SU-DHL-6 (cell line): Measurements from ENCODE around the gene ARHGAP26.
"Not testable (repeated sequence)": the region's sequence is repeated elsewhere in the genome, so short reads cannot be mapped to it uniquely, and the experiment has no call there.

Source experiments
- H2AFZ ChIP-seq: fragments of 200-600 bp; sonication (generic); 2 replicates; pipeline ENCODE4 v1.6.1; 2014; ENCODE audit warnings: low read depth, mild to moderate bottlenecking, moderate library complexity, mixed read lengths, antibody characterized with exemption, low read length; ENCODE audit not compliant: severe bottlenecking
- H3F3A ChIP-seq: fragments of 200-600 bp; shearing (Covaris generic); 2 replicates; pipeline ENCODE4 v1.6.0; 2016; ENCODE audit warnings: antibody characterized with exemption, mild to moderate bottlenecking; ENCODE audit not compliant: insufficient read depth
- H3K27ac ChIP-seq: fragments of 200-600 bp; sonication (generic); 2 replicates; pipeline ENCODE4 v1.5.1; 2016; ENCODE audit warnings: low read depth, mild to moderate bottlenecking, low read length, moderate library complexity, mixed read lengths
- H3K27me3 ChIP-seq: fragments of 200-600 bp; sonication (generic), shearing (Covaris generic); 2 replicates; pipeline ENCODE4 v1.6.0; 2014; ENCODE audit warnings: mild to moderate bottlenecking, low read length
- H3K36me3 ChIP-seq: fragments of 200-600 bp; sonication (generic); 2 replicates; pipeline ENCODE4 v1.6.1; 2014; ENCODE audit warnings: mild to moderate bottlenecking, low read length, mixed read lengths
- H3K4me2 ChIP-seq: fragments of 300-600, 200-600 bp; shearing (Covaris generic), sonication (generic); 2 replicates; pipeline ENCODE4 v1.6.0; 2014; ENCODE audit warnings: low read length, low read depth, mild to moderate bottlenecking; ENCODE audit not compliant: poor library complexity, severe bottlenecking
- H3K4me3 ChIP-seq: fragments of 200-600 bp; sonication (generic); 2 replicates; pipeline ENCODE4 v1.5.1; 2014; ENCODE audit warnings: antibody characterized with exemption, low read length, mild to moderate bottlenecking, mixed read lengths; ENCODE audit not compliant: insufficient read depth, poor library complexity, severe bottlenecking
- H3K79me2 ChIP-seq: fragments of 200-600 bp; sonication (generic); 2 replicates; pipeline ENCODE4 v1.6.1; 2014; ENCODE audit warnings: mild to moderate bottlenecking, low read length, moderate library complexity; ENCODE audit not compliant: insufficient read depth
- H3K9ac ChIP-seq: fragments of 200-600 bp; sonication (generic); 2 replicates; pipeline ENCODE4 v1.7.0; 2014; ENCODE audit warnings: mild to moderate bottlenecking, low read length
- H3K9me2 ChIP-seq: fragments of 200-600 bp; sonication (generic); replicated peaks from 2 replicates; pipeline ENCODE4 v1.6.1; 2014; ENCODE audit warnings: low read length; ENCODE audit not compliant: insufficient read depth
- H3K9me3 ChIP-seq: fragments of 200-600 bp; sonication (generic); 2 replicates; pipeline ENCODE4 v1.6.1; 2014; ENCODE audit warnings: low read length, mixed read lengths; ENCODE audit not compliant: insufficient read depth
- H4K20me1 ChIP-seq: fragments of 200-600 bp; sonication (generic); 2 replicates; pipeline ENCODE4 v1.6.1; 2014; ENCODE audit warnings: low read depth, mild to moderate bottlenecking, antibody characterized with exemption, low read length, moderate library complexity, mixed read lengths
- CTCF ChIP-seq: fragments of 200-600 bp; sonication (generic); IDR thresholded peaks from one replicate; pipeline ENCODE4 v1.5.1; 2017; ENCODE audit warnings: antibody characterized with exemption, mild to moderate bottlenecking, low read length, moderate library complexity; ENCODE audit not compliant: insufficient read depth, poor library complexity, severe bottlenecking
- EZH2phosphoT487 ChIP-seq: fragments of 200-600 bp; sonication (generic), shearing (Covaris generic); conservative IDR thresholded peaks from 2 replicates; pipeline ENCODE4 v1.6.1; 2018; ENCODE audit warnings: mild to moderate bottlenecking, antibody characterized with exemption, low read length, moderate library complexity, mixed read lengths

ARHGAP26 gene

GRCh38 chr5:142997591-142997990 lies 227.4 kb downstream of the ARHGAP26 start:
- H4K20me1 ChIP-seq: no peaks in the 10 kb centered on the region
- no peak for TF ChIP-seq CTCF
- no peak for TF ChIP-seq EZH2phosphoT487
- H2AFZ ChIP-seq: no peak overlapping the region
- H3K4me3 ChIP-seq: no peak overlapping the region
- H3K27ac ChIP-seq: no peak overlapping the region
- H3F3A ChIP-seq: no peaks in the 10 kb centered on the region
- H3K36me3 ChIP-seq: no peaks in the 10 kb centered on the region
- no peak overlapping the region for H3K9ac ChIP-seq
- no peak overlapping the region for H3K4me2 ChIP-seq
- no peaks in the 10 kb centered on the region for H3K9me2 ChIP-seq
- H3K27me3 ChIP-seq: no peaks in the 10 kb centered on the region
- H3K79me2 ChIP-seq: no peaks in the 10 kb centered on the region
- no peaks in the 10 kb centered on the region for H3K9me3 ChIP-seq

GRCh38 chr5:142998316-142999020 lies 228.3 kb downstream of the ARHGAP26 start:
- no peaks in the 10 kb centered on the region for H3K79me2 ChIP-seq
- no peaks in the 10 kb centered on the region for H3K9me2 ChIP-seq
- no peak overlapping the region for H3K27ac ChIP-seq
- no peak overlapping the region for H3K4me2 ChIP-seq
- no peaks in the 10 kb centered on the region for H3K36me3 ChIP-seq
- H3K9me3 ChIP-seq: no peaks in the 10 kb centered on the region
- no peak overlapping the region for H3K9ac ChIP-seq
- TF ChIP-seq EZH2phosphoT487 (no peak), CTCF (no peak)
- H2AFZ ChIP-seq: no peak overlapping the region
- no peak overlapping the region for H3K4me3 ChIP-seq
- H3K27me3 ChIP-seq: no peaks in the 10 kb centered on the region
- H4K20me1 ChIP-seq: no peaks in the 10 kb centered on the region
- H3F3A ChIP-seq: no peaks in the 10 kb centered on the region

- H2AFZ ChIP-seq, H3K4me2 ChIP-seq, H3K79me2 ChIP-seq, H3K9me3 ChIP-seq, H3K36me3 ChIP-seq, H3F3A ChIP-seq, H3K27ac ChIP-seq, H3K27me3 ChIP-seq, H3K9me2 ChIP-seq, H3K4me3 ChIP-seq, H3K9ac ChIP-seq, H4K20me1 ChIP-seq: not testable (repeated sequence)
These were observed 230.4 kb downstream of the ARHGAP26 start for GRCh38 chr5:143000551-143000950.

- H2AFZ ChIP-seq: no peak overlapping the region
- H4K20me1 ChIP-seq: no peaks in the 10 kb centered on the region
- no peak overlapping the region for H3K4me3 ChIP-seq
- no peaks in the 10 kb centered on the region for H3K27me3 ChIP-seq
- no peaks in the 10 kb centered on the region for H3F3A ChIP-seq
- H3K27ac ChIP-seq: no peak overlapping the region
- H3K9ac ChIP-seq: no peak overlapping the region
- no peak for TF ChIP-seq EZH2phosphoT487
- no peaks in the 10 kb centered on the region for H3K9me3 ChIP-seq
- H3K79me2 ChIP-seq: no peaks in the 10 kb centered on the region
- no peaks in the 10 kb centered on the region for H3K36me3 ChIP-seq
- H3K4me2 ChIP-seq: no peak overlapping the region
- no peaks in the 10 kb centered on the region for H3K9me2 ChIP-seq
These were observed 231.7 kb downstream of the ARHGAP26 start for GRCh38 chr5:143001764-143002351.
